HG03103 (cell line): ENCODE data around the gene SLC36A1.
"Not testable (repeated sequence)": the region's sequence is repeated elsewhere in the genome, so short reads cannot be mapped to it uniquely, and the experiment has no call there.

Source experiments
- ATAC-seq: cut with Tn5 transposase; IDR thresholded peaks from one replicate; pipeline ENCODE4 v1.9.1; 2021; ENCODE audit warnings: low read depth; ENCODE audit not compliant: unreplicated experiment

Gene SLC36A1

DNA sequence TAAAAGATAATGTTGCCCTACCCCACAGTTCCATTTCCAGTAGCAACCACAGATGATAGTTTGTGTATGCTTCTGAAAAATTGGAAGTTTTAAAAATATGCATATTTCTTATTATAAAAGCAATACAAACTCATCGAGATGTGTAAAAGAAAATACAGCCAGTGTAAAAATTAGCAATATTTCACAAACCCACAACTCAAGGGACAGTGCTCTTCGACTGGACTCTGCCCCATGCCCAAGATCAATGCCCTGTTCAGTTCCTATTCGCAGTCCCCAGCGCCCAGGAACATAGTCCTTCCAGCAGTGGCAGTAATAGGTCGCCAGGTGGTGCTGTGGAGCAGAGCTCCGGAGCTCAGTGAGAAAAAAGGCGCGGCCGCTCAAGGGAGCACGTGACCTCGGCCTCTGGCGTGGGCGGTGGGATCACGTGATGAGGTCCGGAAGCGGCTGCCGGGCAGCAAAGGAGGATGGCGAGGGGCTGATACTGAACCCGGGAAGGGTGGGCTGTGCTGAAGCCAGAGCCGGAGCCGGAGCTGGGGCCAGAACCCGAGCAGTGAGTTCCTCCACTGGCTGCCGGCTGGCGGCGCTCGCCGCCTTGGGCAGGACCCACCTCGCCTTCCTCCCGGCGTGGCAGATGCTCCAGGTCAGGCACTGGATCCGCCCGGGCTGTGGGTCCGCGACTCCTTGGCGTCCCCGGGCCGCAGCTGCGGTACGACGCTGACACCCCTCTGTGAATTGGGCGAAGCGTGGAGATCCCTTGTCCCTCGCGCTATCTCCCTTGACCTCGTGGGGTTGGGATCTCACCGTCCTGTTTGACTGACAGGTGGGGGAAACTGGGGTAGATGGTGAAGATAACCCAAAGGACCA lies at the start of gene SLC36A1:
Gene SLC36A1 (plus strand): TSS at position 430 of the 864 bp plus-strand sequence. CDS start 11,190 bp downstream, outside the sequence.
- ATAC-seq = peak; percentile 48

DNA sequence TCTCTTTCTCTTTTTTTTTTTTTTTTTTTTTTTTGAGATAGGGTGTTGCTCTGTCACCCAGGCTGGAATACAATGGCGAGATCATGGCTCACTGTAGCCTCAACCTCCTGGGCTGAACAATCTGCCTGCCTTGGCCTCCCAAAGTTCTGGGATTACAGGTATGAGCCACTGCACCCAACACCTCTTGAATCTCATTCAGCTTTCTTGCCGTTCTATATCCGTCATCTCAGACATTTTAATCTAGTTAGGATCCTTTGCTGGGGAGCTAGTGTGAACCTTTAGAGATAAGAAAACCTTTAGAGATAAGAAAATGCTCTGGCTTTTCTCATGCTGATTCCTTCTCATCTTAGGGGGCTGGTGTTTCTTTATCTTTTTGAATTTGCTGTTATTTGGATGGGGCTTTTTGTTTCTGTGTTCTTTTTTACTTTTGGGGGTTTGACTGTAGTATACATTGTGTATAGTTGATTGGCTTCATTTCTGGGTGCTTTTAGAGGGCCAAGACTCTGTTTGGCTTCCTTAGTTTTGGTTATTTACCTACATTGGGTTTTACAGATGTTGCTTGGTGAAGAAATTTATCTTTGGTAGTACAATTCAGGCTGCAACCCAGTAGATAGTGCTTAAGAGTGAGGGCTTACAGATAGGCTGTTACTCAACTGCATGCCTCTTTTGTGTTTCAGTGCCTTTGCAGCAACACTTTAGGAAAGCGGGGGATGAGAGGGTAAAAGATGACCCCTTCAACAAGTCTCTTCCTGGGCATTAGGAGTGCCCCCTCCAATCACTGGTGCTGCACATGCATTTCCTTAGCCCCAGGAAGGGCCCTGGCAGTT lies 41.9 kb upstream of the SLC36A1 start:
- no peak for ATAC-seq

DNA sequence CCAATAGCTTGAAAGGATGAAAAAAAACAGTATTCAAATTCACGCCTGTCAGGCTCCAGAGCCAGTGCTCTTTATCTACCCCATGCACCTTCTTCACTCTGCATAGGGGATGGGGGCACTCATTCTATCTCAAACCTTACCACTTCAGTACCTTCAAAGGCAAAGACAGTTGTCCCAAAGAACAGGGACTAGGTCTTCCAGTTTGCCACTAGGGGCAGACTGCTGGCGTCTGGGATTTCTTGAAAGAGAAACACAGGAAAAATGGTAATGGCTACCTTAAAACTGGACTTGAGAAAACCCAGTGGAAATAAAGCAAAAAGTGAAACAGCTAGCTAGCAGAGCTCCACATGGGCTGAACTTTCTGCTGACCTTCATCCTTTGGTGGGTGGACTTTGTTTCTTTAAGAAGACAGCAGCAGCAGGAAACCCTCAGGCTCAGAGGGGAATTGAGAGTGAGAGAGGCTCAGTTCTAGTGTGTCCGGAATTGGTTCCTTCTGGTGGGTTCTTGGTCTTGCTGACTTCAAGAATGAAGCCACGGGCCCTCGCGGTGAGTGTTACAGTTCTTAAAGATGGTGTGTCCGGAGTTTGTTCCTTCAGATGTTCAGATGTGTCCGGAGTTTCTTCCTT lies 41.0 kb upstream of the SLC36A1 start:
- peak; percentile 68 for ATAC-seq

DNA sequence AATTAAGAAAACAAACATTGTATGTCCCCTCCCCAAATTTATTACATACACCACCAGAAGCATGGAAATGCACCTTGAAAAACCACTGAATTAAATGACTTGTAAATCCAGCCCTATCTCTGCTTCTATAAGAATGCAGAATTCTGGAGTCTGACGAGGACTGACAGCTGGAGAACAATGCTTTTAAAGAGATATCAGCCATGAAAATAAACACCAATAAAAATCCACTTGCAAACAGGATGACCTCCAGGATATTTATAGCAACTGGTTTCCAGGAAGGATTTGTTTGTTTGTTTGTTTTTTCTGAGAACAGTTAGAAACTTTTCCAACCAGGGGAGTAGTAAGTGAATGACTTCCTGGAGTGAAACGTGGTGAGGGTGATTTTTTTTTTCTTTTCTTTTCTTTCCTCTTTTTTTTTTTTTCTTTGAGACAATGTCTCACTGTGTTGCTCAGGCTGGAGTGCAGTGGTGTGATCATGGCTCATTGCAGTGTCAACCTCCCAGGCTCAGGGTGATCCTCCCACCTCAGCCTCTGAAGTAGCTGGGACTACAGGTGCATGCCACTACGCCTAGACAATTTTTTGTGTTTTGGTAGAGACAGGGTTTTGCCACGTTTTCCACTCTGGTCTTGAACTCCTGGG lies 38.7 kb upstream of the SLC36A1 start:
- no peak for ATAC-seq

DNA sequence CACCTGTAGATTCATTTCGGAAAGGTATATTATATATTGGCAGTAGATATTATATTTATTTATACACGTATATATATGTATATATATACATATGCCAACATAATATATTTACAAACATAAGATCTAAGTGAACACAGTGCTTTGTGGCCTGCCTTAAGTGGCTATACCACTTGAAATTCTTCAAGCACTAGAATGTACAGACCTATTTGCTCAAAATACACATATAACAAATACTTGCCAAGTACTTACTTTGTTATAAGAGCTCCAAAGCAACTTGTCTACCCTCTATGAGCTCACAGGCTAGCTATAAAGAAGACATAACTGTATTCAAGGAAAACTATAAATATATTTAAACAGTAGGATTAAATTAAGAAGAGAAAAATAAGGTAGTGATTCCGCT lies 33.6 kb upstream of the SLC36A1 start:
- ATAC-seq = no peak

DNA sequence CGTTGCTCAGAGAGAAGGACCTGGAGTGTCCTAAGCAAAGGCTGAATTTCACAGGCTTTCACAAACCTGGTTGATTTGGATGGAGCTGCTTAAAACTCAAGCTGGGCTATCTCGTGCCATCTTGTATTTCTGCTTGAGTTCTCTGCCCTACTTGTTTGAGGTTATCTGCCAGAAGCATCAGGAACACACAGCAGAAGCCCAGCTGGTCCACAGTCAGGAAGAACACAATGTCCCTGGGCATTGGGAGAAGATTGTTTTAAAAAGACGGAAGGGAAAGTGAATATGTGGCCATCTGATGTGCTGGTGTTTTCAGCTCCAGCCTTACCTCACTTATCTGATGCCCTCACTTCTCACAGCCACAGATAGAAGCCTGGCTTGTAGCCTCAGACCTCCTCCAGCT lies 32.9 kb upstream of the SLC36A1 start:
- ATAC-seq = no peak

DNA sequence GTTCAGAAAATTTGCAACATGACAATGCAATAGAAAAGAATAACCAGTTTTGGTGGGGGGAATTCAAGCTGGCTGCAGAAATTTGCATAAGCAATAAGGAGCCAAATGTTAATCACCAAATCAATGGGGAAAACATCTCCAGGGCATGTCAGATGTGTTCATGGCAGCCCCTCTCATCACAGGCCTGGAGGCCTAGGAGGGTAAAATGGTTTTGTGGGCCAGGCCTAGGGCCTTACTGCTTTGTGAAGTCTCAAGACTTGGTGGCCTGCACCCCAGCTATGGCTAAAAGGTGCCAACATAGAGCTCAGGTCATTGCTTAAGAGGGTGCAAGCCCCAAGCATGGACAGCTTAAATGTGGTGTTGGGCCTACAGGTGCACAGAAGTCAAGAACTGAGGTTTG lies 29.7 kb upstream of the SLC36A1 start:
- no peak for ATAC-seq

DNA sequence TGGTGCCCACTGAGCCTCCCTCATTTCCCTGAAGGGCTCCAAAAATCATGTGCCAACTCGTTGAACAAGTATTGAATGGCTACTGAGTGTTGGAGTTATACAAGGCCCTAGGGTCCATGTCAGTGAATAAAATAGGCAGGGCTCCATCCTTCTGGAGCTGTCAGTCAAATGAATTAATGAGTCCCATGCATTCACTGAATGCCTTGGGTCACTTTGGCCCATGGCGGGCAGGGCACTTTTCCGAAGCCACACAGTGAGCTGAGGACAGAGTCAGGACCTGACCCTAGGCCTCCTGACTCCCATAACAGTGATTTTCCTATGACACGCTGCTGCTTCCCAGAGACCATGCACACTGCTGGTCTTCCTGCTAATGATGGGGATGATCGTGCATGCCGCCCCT lies 27.3 kb upstream of the SLC36A1 start:
- no peak for ATAC-seq

GRCh38 chr5:151424892-151425523 lies 22.4 kb upstream of the SLC36A1 start:
- ATAC-seq = no peak

- not testable (repeated sequence) for ATAC-seq
Measured at GRCh38 chr5:151426347-151426746, 21.1 kb upstream of the SLC36A1 start.

DNA sequence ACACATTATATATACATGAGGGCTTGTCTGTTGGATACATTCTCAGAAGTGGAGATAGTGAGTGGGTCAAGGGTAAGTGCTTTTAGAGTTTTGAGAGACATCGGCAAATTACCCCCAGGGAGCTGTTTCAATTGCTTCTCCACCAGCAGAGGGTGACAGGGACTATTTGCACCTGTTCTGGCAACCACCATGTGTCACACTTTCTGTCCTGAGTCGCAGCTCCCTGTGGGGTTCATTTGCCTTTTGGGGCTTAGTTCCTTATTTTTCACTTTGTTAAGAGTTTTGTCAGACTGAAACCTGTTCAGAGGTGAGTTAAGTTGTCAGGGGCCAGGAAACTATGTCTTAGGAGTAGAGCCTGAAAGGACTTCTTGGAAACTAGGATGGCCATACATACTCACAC lies 20.1 kb upstream of the SLC36A1 start:
- ATAC-seq = peak; percentile 99

GRCh38 chr5:151430731-151431130 lies 16.7 kb upstream of the SLC36A1 start:
- no peak for ATAC-seq

- no peak for ATAC-seq
Measured at GRCh38 chr5:151431666-151432065, 15.7 kb upstream of the SLC36A1 start.

GRCh38 chr5:151432210-151432609 lies 15.2 kb upstream of the SLC36A1 start:
- ATAC-seq = no peak

DNA sequence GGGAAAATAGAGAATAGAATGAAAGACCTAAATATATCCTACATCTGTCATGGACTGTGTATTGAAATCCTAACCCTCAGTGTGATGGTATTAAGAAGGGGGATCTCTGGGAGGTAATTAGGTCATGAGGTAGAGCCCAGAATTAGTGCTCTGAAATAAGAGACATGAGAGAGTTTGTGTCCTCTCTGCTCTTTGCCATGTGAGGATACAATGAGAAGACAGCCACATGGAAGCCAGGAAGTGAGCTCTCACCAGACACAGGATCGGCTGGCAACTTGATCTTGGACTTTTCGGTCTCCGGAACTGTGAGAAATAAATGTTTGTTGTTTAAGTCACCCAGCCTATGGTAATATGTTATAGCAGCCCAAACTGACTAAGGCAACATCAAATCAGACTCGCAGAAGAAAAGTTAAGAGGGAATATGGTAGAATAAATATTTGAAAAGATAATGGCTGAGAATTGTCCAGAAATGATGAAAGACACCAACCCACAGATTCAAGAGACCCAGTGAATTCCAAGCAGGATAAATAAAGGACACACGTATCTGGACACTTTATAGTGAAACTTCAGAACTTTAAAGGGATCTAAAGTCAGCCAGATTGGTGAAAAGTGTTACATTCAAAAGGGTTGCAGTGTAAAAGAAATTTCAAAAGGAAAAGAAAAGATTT lies 12.7 kb upstream of the SLC36A1 start:
- no peak for ATAC-seq

- ATAC-seq = no peak
Measured at GRCh38 chr5:151448038-151448985, 909 bp downstream of the SLC36A1 start.

DNA sequence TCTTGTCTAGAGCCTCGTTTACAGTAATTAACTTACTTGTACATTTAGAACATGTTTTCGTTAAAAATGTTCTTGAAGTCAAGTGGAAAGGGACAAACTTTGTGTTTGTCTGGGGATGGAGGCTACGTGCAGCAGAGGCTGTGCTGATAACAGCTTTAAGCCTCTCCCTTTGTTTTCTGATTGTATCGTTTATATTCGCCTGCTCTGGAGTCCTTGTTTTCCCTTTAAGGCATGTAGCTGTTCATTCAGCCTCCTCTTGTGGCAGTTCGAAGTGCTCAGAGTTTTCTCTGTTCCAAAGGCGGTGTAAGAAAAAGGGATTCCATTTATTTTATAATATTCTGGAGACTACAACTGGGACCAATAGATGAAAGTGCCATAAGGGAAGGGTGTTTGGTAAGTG lies 1.9 kb downstream of the SLC36A1 start:
- ATAC-seq = no peak

DNA sequence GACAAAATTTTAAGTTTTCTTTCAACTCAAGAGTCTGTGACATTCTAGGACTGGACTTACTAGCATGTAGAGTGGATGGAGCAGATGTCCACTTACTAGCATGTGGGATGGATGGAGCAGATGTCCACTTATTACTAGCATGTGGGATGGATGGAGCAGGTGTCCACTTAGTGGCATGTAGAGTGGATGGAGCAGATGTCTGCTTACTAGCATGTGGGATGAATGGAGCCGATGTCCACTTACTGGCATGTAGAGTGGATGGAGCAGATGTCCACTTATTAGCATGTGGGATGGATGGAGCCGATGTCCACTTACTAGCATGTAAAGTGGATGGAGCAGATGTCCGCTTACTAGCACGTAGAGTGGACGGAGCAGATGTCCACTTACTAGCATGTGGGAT lies 2.4 kb downstream of the SLC36A1 start:
- ATAC-seq = no peak

- no peak for ATAC-seq
Measured at GRCh38 chr5:151450605-151451004, 3.2 kb downstream of the SLC36A1 start.
